A673 (cell line): Measurements from ENCODE around the gene SPTBN4. TPM values are rescaled to one million over a fixed set of nuclear protein-coding genes. Genes with fewer than 3 reads are reported as not detected.

Source experiments
- BruUV-seq: library from RNA; stranded (reverse); fragments of 400-500 nt; replicated peaks from 2 replicates; lab custom pipeline; 2021; lab: Mats Ljungman, UMichigan
- CTCF ChIA-PET: fragments of 300-600 bp; sonication (Branson Sonifier 250); formaldehyde crosslinking; loops from one replicate; lab custom pipeline; 2022; ENCODE audit warnings: antibody characterized with exemption; lab: Charles Lee
- POLR2A ChIA-PET: fragments of 300-600 bp; sonication (Branson Sonifier 250); formaldehyde crosslinking; loops from one replicate; lab custom pipeline; 2022; ENCODE audit warnings: antibody characterized with exemption; ENCODE audit not compliant: low non-redundant PET; lab: Charles Lee
- DNase-seq: peaks from one replicate; pipeline ENCODE4 v3.0.0-alpha.2; 2015; ENCODE audit warnings: low spot score
- H3K27ac ChIP-seq: fragments of 200-600 bp; sonication (generic); 2 replicates; pipeline ENCODE4 v1.5.1; 2016; ENCODE audit warnings: mixed run types, low read depth, mild to moderate bottlenecking, mixed read lengths, antibody characterized with exemption, low read length; ENCODE audit not compliant: poor library complexity, severe bottlenecking
- H3K27me3 ChIP-seq: fragments of 200-600 bp; sonication (generic); replicated peaks from 2 replicates; pipeline ENCODE4 v1.6.1; 2017; ENCODE audit warnings: mixed run types, low read depth, mild to moderate bottlenecking, mixed read lengths, antibody characterized with exemption, low read length; ENCODE audit not compliant: insufficient read depth, poor library complexity
- H3K36me3 ChIP-seq: fragments of 200-600 bp; sonication (generic); 2 replicates; pipeline ENCODE4 v1.6.1; 2016; ENCODE audit warnings: mixed run types, mild to moderate bottlenecking, mixed read lengths, antibody characterized with exemption, low read length; ENCODE audit not compliant: insufficient read depth, poor library complexity, severe bottlenecking
- H3K4me1 ChIP-seq: fragments of 200-600 bp; sonication (generic); 2 replicates; pipeline ENCODE4 v1.6.1; 2017; ENCODE audit warnings: mixed run types, mild to moderate bottlenecking, mixed read lengths, antibody characterized with exemption, low read length; ENCODE audit not compliant: insufficient read depth, poor library complexity, severe bottlenecking
- H3K4me3 ChIP-seq: fragments of 200-600 bp; sonication (generic); 2 replicates; pipeline ENCODE4 v1.5.1; 2016; ENCODE audit warnings: low read depth, mixed run types, mild to moderate bottlenecking, mixed read lengths, low read length; ENCODE audit not compliant: poor library complexity, severe bottlenecking
- H3K9me3 ChIP-seq: fragments of 200-600 bp; sonication (generic); 2 replicates; pipeline ENCODE4 v1.6.1; 2016; ENCODE audit warnings: mixed run types, low read depth, mild to moderate bottlenecking, mixed read lengths, antibody characterized with exemption, low read length; ENCODE audit not compliant: poor library complexity, severe bottlenecking
- CTCF ChIP-seq: fragments of 300-800, 200-600 bp; sonication (generic); conservative IDR thresholded peaks from 2 replicates; pipeline ENCODE4 v1.5.1; 2017; ENCODE audit warnings: low read depth, mild to moderate bottlenecking, antibody characterized with exemption, low read length, moderate library complexity, mixed read lengths
- EZH2 ChIP-seq: fragments of 200-600 bp; sonication (generic); IDR thresholded peaks from 2 replicates; pipeline ENCODE4 v1.6.1; 2017; ENCODE audit warnings: borderline replicate concordance, low read depth, mild to moderate bottlenecking, mixed read lengths, antibody characterized with exemption, low read length; ENCODE audit not compliant: poor library complexity, severe bottlenecking
- intact Hi-C: fragments of 100-400 bp; cut with micrococcal nuclease; formaldehyde crosslinking; loops from one replicate; pipeline ENCODE4 v1.10.0; 2022; ENCODE audit not compliant: unreplicated experiment
- total RNA-seq: library from RNA; stranded (reverse); gene quantifications from 2 replicates; pipeline ENCODE4 v1.2.3, GENCODE V29; 2021

The SPTBN4 gene
- total RNA-seq, 1 experiment from 2014 or later = 0.43 TPM

GRCh38 chr19:40556953-40557530 lies 90.2 kb downstream of the SPTBN4 start:
- H3K27me3 ChIP-seq = no peaks in the 10 kb centered on the region
- no peaks in the 10 kb centered on the region for H3K4me1 ChIP-seq
- CTCF ChIA-PET = interaction anchor here (0.6 to 1.9 kb wide), 2 partner anchors 42 to 341 kb away, joined by 3 to 4 read pairs; no protein-coding TSS in a partner anchor
- intact Hi-C loops = no loop called here
- no peak overlapping the region for H3K27ac ChIP-seq
- no peak overlapping the region for H3K4me3 ChIP-seq
- no peak for TF ChIP-seq EZH2
- TF ChIP-seq CTCF = no peak
- no peaks in the 10 kb centered on the region for H3K36me3 ChIP-seq
- DNase-seq = no peak
- no TSS peak for BruUV-seq
- POLR2A ChIA-PET = no interaction called here
- H3K9me3 ChIP-seq = no peaks in the 10 kb centered on the region

GRCh38 chr19:40559394-40559793 lies 92.6 kb downstream of the SPTBN4 start:
- Histone ChIP-seq H3K27ac (no peak overlapping the region), H3K4me3 (no peak overlapping the region), H3K9me3 (no peaks in the 10 kb centered on the region), H3K4me1 (no peaks in the 10 kb centered on the region), H3K27me3 (no peaks in the 10 kb centered on the region), H3K36me3 (no peaks in the 10 kb centered on the region)
- intact Hi-C loops = no loop called here
- ChIA-PET CTCF (no interaction called here), POLR2A (no interaction called here)
- no TSS peak for BruUV-seq
- no peak for DNase-seq
- no peak for TF ChIP-seq EZH2
- no peak for TF ChIP-seq CTCF

- no peak for DNase-seq
- intact Hi-C loops = no loop called here
- Histone ChIP-seq H3K36me3 (no peaks in the 10 kb centered on the region), H3K9me3 (no peaks in the 10 kb centered on the region), H3K4me1 (no peaks in the 10 kb centered on the region), H3K27me3 (no peaks in the 10 kb centered on the region), H3K27ac (no peak overlapping the region), H3K4me3 (no peak overlapping the region)
- ChIA-PET POLR2A (no interaction called here), CTCF (no interaction called here)
- BruUV-seq = no TSS peak
- TF ChIP-seq CTCF = no peak
- no peak for TF ChIP-seq EZH2
These were observed 93.3 kb downstream of the SPTBN4 start for GRCh38 chr19:40560092-40560507.
